Kidney glomerular epithelial cell (primary cell): ENCODE measurements around the gene PRR14L.
"Not testable (repeated sequence)": the region's sequence is repeated elsewhere in the genome, so short reads cannot be mapped to it uniquely, and the experiment has no call there.

Experiments used
- DNase-seq: peaks from one replicate; lab custom pipeline; 2025; lab: John Stamatoyannopoulos, UW

Gene PRR14L

GRCh38 chr22:31682751-31683150, 67.2 kb downstream of the PRR14L start:
- no peak for DNase-seq

- no peak for DNase-seq
These were observed 68.3 kb downstream of the PRR14L start for GRCh38 chr22:31681349-31682345.

GRCh38 chr22:31680861-31681341, 69.0 kb downstream of the PRR14L start:
- peak; percentile 23 for DNase-seq

DNA sequence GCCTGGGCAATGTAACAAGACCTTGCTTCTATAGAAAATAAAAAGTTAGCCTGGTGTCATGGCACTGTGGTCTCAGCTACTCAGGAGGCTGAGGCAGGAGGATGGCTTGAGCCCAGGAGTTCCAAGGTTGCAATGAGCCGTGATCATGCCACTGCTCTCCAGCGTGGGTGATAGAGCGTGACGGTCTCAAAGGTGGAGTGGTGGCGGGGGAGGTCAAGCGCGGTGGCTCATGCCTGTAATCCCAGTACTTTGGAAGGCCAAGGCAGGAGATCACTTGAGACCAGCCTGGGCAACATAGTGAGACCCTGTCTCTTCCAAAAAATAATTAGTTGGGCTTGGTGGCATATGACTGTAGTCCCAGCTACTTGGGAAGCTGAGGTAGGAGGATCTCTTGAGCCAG, 71.2 kb downstream of the PRR14L start:
- DNase-seq, result no peak

DNA sequence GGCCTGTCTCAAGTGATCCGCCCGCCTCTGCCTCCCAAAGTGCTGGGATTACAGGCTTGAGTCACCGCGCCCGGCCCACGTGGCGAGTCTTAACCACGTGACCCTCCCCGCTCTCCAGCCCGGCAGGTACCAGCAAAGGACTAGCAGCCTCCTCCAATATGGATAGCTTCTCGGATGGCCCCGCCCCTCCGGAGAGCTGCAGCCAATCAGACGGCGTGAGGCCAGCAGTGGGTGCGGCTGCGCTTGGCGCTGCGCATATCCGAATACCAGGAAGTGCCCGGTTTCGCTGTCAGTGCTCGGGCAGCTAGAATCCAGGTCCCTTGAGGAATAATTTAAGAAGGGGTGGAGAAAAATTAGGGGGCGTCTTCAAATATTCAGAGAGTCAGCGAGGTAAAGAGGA, 73.2 kb downstream of the PRR14L start:
- DNase-seq, result peak; percentile 82

DNA sequence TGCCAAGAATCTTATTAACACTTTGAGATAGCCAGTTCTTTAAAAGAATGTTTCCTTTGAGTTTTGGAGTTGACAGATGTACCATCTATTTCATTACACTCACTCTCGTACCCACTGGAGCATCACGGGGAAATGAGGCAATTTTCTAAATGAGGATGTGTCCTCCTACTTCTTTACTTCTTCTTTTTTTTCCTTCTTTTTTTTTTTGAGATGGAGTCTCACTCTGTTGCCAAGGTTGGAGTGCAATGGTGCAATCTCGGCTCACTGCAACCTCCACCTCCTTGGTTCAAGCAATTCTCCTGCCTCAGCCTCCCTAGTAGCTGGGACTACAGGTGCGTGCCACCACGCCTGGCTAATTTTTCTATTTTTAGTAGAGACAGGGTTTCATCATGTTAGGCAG, 75.7 kb downstream of the PRR14L start:
- DNase-seq, result not testable (repeated sequence)

DNA sequence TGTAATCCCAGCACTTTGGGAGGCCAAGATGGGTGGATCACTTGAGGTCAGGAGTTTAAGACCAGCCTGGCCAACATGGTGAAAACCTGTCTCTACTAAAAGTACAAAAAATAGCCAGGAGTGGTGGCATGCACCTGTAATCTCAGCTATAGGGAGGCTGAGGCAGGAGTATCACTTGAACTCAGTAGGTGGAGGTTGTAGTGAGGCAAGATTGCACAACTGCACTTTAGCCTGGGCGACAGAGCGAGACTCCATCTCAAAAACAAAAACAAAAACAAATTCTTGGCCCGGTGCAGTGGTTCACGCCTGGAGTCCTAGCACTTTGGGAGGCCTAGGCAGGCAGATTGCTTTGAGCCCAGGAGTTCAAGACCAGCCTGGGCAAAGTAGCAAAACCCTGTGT, 81.1 kb downstream of the PRR14L start:
- not testable (repeated sequence) for DNase-seq

GRCh38 chr22:31662668-31663037, 87.3 kb downstream of the PRR14L start:
- DNase-seq, result no peak

DNA sequence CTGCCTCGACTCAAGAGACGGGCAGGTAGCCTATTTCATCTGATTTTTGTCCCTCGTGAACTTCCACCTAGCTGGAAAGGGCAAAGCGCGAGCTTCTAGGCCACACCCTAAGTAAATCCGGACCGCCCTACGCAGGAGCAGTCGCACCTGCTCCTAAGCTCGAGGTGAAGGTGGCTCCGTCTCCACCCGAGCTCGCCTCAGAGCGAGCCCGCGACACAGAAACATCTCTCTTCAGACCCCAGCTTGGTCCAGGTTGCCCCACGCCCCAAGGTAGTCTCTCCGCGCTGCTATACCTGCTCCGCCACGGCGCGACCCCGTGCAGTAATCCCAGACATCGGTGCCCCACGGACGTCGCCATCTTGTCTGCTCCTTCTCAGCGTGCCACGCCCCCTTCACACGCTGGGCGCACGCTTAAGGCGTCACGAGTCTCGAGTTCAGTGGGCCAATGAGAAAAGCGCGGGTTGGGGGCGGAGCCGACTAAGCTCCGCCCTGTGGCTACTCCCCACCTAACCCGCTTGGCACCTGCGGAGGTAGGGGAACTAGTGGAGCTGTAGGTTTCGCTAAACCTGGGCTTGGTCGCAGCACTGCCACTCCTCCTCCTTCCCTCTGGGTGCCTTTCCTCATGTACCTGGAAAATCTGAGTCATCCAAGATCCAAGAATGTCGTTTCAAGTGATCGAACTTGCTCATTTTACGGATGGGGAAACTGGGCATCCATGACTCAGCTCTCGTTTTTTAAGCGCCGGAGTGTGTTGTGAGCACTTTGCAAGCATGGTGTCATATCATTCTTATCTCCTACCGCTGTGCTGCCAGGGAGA, 87.9 kb downstream of the PRR14L start, which contains the start of gene PISD:
Gene PISD, minus strand, starts transcription at position 365 of the 817 bp plus-strand sequence. Its CDS starts 7 bp downstream, at position 358.
- peak; percentile 94 for DNase-seq

DNA sequence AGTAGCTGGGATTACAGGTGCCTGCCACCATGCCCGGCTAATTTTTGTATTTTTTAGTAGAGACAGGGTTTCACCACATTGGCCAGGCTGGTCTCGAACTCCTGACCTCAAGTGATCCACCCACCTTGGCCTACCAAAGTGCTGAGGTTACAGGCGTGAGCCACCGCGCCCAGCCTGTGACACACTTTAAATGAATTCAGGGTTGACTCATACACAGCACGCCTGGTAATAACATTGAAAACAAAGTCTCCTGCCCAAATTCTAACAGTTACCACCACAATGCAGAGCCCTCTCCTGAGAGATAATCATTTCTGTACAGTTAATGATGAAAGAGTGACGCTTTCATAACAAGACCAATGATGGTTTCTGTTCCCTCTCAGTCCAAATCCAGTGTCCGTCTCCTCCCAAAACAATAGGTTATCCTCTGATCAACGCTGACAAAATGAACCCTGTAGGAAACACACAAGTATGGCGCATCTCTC, 89.0 kb downstream of the PRR14L start:
- DNase-seq, result peak; percentile 55

DNA sequence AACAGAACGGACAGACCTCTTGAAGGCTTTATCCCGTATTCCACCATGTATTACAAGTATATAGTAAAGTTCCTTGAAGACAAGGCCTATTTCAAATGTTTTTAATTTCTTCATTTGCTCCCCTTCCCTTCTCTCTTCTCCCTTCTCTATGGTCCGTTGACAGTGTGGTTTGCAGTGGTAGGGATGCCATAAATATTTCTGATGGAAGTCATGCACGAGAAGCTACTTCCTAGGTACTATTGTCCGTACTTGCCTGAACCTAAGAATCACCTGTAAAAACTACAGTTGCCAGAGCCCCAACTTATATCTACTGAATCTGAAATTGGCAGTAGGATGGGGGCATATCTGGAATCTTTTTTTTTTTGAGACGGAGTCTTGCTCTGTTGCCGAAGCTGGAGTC, 90.7 kb downstream of the PRR14L start:
- DNase-seq, result peak; percentile 60

- no peak for DNase-seq
These were observed 95.5 kb downstream of the PRR14L start for GRCh38 chr22:31654408-31654807.

DNA sequence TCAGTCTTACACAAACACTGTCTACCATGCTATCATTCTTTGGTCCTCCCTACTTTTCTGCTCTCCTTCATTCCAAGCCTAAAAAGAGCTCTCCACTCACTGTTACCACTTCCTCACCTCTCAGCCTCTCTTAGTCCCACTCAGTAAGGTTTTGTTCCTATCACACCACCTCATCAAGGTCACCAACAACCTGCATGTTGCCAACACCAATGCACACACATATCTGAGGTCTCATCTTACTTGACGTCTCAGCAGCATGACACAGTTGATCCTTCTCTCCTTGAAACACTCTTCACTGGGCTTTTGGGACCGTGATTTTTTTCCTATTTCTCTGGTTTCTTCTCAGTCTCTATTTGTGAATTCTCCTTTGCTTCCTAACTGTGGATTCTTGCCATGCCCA, 96.0 kb downstream of the PRR14L start:
- no peak for DNase-seq

- peak; percentile 64 for DNase-seq
These were observed 96.8 kb downstream of the PRR14L start for GRCh38 chr22:31652911-31653684.

- DNase-seq, result no peak
These were observed 97.8 kb downstream of the PRR14L start for GRCh38 chr22:31652088-31652487.

- no peak for DNase-seq
These were observed 98.3 kb downstream of the PRR14L start for GRCh38 chr22:31651664-31652063.

DNA sequence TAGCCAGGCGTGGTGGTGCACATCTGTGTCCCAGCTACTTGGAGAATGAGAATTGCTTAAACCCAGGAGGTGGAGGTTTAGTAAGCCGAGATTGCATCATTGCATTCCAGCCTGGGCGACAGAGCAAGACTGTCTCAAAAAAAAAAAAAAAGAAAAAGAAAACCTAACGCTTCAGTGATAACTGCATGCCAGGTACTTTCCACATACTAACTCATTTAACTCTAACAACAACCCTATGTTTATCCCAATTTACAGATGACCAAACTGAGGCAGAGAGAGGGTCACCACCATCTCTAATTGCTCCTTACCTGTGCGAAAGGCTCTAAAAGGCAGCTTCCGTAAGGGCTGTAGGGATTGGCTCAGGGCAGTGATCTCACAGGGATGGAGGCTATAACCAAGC, 99.5 kb downstream of the PRR14L start:
- peak; percentile 89 for DNase-seq

DNA sequence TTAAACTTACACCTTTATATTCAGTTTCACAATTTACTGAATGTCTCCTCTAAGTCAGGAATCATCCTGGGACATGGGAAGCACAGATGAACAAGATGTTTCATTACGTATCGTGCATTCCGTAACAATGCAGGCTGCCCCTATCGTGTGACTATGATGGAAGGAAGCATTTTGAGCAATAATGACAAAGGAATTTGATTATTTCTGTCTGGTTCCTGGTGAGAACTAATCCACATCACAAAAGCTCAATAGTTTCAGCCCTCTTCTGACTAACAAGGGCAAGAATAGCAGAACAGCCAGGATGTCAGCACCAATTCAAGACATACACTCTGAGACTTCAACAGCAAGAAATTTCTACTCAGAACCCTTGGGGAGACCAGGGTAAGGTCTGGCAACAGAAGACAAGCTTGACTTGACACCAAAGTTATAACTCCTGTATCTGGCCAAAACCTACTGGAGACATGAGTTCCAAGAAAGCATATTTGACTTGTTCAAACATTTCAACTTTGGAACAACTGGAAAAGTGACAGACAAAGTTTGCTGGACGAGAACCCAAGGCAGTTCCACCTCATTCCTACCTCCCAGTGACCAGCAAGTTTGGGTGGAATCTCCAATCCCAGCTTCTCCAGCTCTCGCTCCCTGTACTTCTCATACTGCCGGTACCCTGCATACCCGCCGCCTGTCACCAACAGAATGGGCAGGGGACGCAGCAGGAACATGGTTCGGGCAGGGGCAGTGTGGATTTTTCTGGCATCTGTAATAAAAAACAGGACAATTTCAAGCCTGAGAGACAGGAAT, 102.2 kb downstream of the PRR14L start:
- peak; percentile 15 for DNase-seq

GRCh38 chr22:31647066-31647465, 102.9 kb downstream of the PRR14L start:
- DNase-seq, result no peak

GRCh38 chr22:31646186-31647019, 103.5 kb downstream of the PRR14L start:
- DNase-seq, result peak; percentile 99
